ENCODE results near the gene TRABD2B.

TRABD2B gene

GRCh38 chr1:47835409-47835808 is 161.8 kb downstream of the TRABD2B start:
- DNase-seq (ENCODE audit: low read depth in 2 of 3, low spot score in 2 of 3), result no peak

DNA sequence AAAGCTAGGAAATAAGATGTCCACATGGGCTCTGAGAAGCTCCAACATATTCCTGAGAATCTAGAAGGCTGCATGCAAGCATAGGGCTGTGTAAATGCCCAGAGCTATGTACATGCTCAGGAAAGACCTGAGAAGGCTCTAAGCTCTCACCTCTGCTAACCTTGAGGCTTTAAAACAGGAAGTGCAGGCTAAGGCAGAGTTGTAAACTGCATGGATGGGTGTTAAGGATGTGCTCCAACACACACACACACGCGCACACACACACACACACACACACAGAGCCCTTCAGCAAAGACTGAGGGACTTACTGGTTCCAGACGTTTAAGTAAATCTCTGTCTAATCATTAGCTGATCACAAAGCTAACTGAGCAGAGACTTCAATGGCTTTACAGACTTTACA is 162.9 kb downstream of the TRABD2B start:
- DNase-seq (ENCODE audit: low read depth in 2 of 3, low spot score in 2 of 3), result no peak

DNA sequence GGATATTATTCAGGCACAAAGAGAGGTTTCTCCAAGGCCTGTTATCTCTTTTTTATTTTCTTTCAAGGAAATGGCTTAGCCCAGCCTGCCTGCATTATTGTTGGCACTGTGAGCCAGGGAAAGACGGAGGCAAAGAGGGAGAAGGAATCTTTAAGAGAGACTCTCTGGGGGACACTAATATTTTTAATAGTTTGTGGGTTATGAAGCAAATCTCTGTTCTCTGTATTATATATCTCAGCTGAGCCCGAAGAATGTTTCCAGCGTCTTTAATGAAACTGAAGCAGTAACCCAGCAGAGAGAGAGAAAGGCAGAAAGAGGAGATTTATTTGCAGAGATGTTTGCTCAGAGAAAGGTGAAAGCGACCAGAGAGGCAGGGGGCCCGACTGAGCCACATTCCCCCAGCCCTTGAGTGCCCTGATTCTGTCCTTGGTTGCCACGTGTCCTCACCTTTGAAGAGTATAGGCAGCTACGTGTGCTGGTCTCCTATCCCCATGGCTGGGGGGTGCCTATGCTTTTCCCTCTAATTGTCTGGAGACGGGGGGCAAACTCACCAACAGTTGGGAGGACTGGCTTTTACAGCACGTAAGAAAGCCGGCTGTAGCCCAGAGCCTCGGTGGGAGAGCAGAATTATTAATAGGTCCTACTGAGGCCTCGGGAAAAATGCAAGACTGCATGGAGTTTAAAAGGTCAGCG is 166.4 kb downstream of the TRABD2B start:
- DNase-seq (ENCODE audit: low read depth in 2 of 3, low spot score in 2 of 3), result no peak

DNA sequence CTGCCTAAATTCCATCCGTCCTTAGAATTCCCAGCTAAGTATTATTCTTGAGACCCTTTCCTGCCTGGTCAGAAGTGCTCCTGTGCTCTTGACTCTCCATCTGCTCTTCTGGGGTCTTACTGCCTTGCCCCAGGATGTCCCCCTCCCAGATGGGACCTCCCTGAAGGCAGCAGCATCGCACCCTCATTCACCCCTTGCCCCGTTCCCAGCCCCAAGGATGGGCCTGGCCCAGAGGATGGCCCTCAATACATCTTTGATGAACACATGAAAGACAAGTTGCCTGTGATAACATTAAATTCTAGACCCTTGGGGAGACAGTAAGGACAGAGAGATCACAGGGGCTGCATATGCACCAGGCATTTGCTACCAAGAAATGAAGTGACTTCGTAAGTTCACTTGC is 167.2 kb downstream of the TRABD2B start:
- DNase-seq (ENCODE audit: low read depth in 2 of 3, low spot score in 2 of 3), result no peak

- no peak for DNase-seq (ENCODE audit: low read depth in 2 of 3, low spot score in 2 of 3)
Measured at GRCh38 chr1:47828978-47829377, 168.2 kb downstream of the TRABD2B start.

- no peak for DNase-seq (ENCODE audit: low read depth in 2 of 3, low spot score in 2 of 3)
Measured at GRCh38 chr1:47827109-47827508, 170.1 kb downstream of the TRABD2B start.

GRCh38 chr1:47824716-47825115 is 172.5 kb downstream of the TRABD2B start:
- DNase-seq (ENCODE audit: low read depth in 2 of 3, low spot score in 2 of 3), result no peak

GRCh38 chr1:47824297-47824696 is 172.9 kb downstream of the TRABD2B start:
- DNase-seq (ENCODE audit: low read depth in 2 of 3, low spot score in 2 of 3), result no peak

DNA sequence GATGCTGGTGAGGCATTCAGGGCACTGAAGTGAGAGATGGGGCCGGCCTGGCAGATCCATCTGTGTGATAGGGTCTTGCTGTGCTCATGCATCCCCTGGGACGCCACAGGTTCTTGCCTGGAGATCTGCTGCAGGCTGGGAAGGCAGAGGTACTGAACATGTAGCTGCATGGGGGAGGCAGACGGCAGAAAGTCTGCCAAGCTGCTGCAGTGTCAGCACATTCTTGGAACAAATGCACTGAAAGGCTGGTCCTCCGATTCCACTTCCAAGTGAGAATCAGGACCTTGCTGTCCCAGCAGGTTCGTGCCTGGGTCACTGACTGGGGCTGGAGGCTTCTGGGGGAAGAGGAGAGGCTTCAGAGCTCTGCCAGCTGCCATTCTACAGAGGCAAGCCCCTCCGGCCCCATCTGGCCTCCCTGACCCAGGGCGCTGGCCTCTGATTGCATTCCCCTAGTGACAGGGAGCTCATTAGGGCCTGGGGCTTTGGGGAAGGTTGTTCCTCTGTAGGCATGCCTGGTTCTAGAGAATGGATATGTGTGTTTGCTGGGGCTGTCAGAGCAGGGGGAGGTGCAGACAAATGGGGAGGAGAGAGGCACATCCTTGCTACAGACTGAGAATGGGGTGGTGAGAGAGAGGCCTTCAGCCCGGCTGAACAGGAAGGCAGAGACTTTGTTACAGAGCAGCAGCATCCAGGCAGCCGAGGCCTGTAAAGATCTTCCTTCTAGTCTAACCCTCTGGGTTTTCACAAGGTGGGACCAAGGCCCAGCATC is 174.0 kb downstream of the TRABD2B start:
- DNase-seq (ENCODE audit: low read depth in 2 of 3, low spot score in 2 of 3), result no peak

GRCh38 chr1:47821760-47822159 is 175.4 kb downstream of the TRABD2B start:
- DNase-seq (ENCODE audit: low read depth in 2 of 3, low spot score in 2 of 3), result no peak

DNA sequence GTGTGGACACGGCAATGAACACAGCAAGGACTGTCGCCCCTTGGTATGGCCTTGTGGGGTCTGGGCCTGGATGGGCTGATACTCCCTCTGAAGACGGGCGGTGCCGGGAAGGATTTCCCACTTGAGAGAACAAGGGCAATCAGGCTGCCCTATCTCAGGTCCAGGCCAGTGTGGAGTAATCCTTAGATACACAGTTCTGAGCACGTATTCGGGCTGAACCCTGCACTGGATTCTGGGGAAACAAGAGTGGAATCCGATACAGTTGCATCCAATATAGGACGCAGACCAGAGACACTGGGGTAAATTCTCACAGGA is 177.7 kb downstream of the TRABD2B start:
- no peak for DNase-seq (ENCODE audit: low read depth in 2 of 3, low spot score in 2 of 3)

GRCh38 chr1:47818682-47819573 is 178.3 kb downstream of the TRABD2B start:
- no peak for DNase-seq (ENCODE audit: low read depth in 2 of 3, low spot score in 2 of 3)

DNA sequence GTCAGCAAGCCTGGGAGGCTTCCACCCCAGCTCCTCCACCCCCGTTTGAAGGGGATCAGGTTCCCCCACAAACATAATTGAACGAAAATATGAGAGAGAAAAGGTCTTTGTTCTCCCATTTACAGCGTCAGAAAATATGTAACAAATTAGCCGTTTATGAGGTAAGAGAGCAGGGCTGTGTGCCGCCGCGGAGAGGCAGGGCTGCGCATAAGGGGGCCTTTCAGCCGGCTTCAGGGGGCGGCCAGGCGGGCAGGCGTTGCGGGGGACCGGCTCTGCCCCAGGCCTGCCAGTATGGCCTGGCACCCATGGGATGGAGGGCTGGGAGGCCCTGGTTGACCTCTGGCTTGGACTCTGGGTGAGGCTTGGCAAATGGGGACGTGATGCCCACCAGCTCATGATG is 179.3 kb downstream of the TRABD2B start:
- no peak for DNase-seq (ENCODE audit: low read depth in 2 of 3, low spot score in 2 of 3)

- DNase-seq (ENCODE audit: low read depth in 2 of 3, low spot score in 2 of 3), result no peak
Measured at GRCh38 chr1:47816325-47817071, 180.7 kb downstream of the TRABD2B start.

DNA sequence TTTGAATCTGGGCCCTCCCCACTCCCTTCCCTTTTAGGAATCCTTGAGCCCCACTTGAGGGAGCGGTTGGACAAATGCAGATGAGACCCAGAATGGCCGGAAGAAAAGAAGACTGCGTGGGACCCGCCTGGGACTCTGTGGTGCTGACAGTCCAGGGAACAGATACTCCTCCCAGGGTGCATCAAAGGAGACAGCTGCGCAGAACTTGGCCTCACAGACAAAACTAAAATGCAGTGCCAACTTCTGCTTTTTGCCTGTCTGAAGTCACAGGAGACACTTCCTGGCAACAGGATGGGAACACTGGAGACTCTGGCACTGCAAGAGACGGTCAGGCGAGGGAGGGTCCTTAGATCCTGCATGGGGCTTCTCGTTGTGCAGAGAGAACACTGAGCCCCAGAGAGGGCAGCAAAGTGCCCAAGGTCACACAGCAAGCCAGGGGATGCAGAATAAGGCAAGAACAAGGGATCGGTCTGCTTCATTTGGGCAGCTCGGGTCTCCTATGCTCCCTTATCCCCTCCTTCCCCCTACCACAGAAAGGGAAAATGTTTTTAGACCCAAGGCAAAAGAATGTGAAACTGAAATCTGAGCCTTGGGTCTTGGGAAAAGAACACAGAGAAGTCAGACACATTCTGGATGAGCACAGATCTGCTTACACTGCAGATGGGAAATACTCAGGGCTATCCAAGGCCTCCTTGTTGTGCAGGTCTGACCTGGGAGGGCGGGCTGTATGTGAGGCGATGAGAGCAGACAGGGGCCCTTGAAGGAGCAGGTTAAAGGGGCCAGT is 182.4 kb downstream of the TRABD2B start:
- no peak for DNase-seq (ENCODE audit: low read depth in 2 of 3, low spot score in 2 of 3)

DNA sequence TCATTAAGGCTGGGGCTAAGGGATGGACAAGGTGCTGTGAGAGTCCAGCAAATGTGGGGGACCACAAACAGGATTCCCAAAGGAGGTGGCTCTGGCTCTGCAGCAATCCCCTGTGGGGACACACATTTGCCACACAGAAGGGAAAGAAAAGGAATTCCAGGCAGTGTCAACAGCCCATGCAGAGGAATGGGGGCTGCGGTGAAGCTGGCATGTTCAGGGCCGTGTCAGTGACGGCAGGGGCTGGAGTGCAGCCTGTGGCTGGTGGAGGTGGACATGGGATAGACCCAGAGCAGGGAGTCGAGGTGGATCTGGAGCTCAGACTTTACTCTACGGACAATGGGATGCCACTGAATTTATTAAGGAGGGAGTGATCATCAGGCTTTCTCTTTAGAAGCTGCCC is 183.2 kb downstream of the TRABD2B start:
- no peak for DNase-seq (ENCODE audit: low read depth in 2 of 3, low spot score in 2 of 3)

DNA sequence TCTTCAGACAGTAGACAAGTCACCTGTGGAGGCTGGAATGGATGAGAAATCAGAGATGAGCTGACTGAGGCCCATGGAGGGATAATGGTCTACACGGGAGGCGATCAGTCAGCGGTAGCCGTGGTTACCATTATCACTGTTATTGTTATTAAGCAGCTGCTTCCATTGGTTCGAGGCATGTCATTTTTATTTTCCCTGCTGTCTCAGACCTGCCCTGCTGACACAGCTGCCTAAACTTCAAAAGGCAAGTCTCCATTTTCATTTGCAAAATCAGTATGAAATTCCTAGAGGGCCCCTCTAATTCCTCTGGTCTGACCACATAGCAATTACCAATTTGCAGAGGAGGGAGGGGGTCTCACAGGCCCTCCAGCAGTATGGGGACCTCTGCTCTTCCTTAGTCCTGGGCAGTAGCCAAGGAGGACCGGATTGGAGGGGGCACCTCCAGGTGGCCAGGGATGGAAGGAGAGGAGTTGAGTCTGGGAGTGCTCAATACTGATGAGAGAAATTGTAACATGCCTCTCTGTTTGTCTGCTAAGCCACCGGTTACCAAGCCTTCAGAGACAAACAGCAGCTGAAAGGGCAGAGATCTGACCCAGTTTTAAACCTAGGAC is 184.2 kb downstream of the TRABD2B start:
- no peak for DNase-seq (ENCODE audit: low read depth in 2 of 3, low spot score in 2 of 3)

GRCh38 chr1:47810964-47811682 is 186.1 kb downstream of the TRABD2B start:
- no peak for DNase-seq (ENCODE audit: low read depth in 2 of 3, low spot score in 2 of 3)

DNA sequence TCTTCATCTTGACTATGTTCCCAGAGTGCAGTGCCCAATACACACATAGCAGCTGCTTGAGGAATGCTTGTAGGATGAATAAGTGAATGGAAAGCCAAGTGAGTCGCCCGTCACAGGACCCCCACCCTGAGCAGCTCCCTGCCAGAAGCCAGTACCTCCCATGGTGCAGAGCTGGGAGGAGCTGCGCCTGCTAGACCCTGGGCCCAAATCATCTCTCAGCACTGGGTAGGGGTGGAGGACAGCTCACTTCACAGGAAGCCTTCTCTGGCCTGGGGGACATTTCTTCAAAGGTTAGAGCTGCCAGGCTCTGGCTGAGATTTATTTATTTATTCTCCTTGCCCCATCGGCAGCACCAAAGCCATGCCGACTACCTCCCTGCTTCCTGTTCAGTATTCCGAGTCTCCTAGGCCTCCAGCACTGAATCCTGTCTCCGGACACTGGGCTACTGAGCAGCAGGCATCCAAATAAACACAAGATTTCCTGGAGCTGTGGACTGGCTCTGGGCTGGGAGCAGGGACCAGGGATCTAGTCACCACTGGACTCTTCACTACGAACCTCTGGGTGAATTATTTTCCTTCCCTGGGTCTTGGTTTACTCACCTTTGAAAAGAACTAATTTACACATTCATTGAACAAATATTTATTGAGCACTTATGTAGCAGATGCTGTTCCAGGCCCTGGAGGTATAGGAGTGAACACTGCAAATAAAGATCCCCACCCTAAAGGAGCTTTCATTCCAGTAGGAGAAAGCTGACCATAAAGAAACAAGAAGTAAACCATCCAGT is 187.7 kb downstream of the TRABD2B start:
- DNase-seq (ENCODE audit: low read depth in 2 of 3, low spot score in 2 of 3), result no peak
